K562 (cell line): Measurements from ENCODE around the gene PMEPA1.

ENCODE experiments used
- BRD4 ChIP-seq: fragments of 200-600 bp; sonication (generic); IDR thresholded peaks from 2 replicates; pipeline ENCODE4 v1.6.1; 2017; ENCODE audit warnings: inconsistent platforms
- CTCF ChIP-seq, 3 experiments: IDR thresholded peaks in 2 of 3; conservative IDR thresholded peaks in 1 of 3; 2 replicates each; pipeline ENCODE4 v1.5.1; 2011 to 2012; ENCODE audit warnings: low read length in 3 of 3, mild to moderate bottlenecking in 3 of 3, control low read depth in 2 of 3, improper control_type of control experiment in 1 of 3, inconsistent platforms in 1 of 3, low read depth in 1 of 3, mixed read lengths in 1 of 3, moderate library complexity in 1 of 3; ENCODE audit not compliant: insufficient read depth in 2 of 3
- FOXA1 ChIP-seq: fragments of 450-650 bp; IDR thresholded peaks from 2 replicates; pipeline ENCODE4 v1.6.1; 2016; ENCODE audit warnings: mild to moderate bottlenecking, borderline replicate concordance
- HNRNPUL1 ChIP-seq: fragments of 200-400 bp; formaldehyde crosslinking; IDR thresholded peaks from 2 replicates; pipeline ENCODE4 v1.6.1; 2017; ENCODE audit warnings: low read length
- MAX ChIP-seq: sonication (generic); formaldehyde crosslinking; IDR thresholded peaks from 2 replicates; pipeline ENCODE4 v1.9.0; 2022; ENCODE audit warnings: mild to moderate bottlenecking, missing genetic modification reagents
- MAZ ChIP-seq, 2 experiments: fragments of 450-650 bp in 1 of 2; sonication (generic) in 1 of 2; formaldehyde crosslinking; IDR thresholded peaks in 1 of 2; conservative IDR thresholded peaks in 1 of 2; 2 replicates each; pipeline versions ENCODE4 v1.4.0 to v1.5.0; 2020; ENCODE audit warnings: mild to moderate bottlenecking in 1 of 2, missing genetic modification reagents in 1 of 2
- MXI1 ChIP-seq: IDR thresholded peaks from 2 replicates; pipeline ENCODE4 v1.6.1; 2011; ENCODE audit warnings: low read depth, mild to moderate bottlenecking, improper control_type of control experiment, low read length
- PHTF2 ChIP-seq: fragments of 250-450 bp; sonication (Bioruptor Pico); IDR thresholded peaks from 2 replicates; pipeline ENCODE4 v1.5.0; 2021; ENCODE audit warnings: mild to moderate bottlenecking
- PKNOX1 ChIP-seq: fragments of 450-650 bp; IDR thresholded peaks from 2 replicates; pipeline ENCODE4 v1.6.1; 2016
- POLR2A ChIP-seq: fragments of 450-650 bp; conservative IDR thresholded peaks from 2 replicates; pipeline ENCODE4 v1.6.1; 2016
- TAF1 ChIP-seq: IDR thresholded peaks from 2 replicates; pipeline ENCODE4 v1.6.1; 2011; ENCODE audit warnings: mild to moderate bottlenecking, low read length, moderate library complexity; ENCODE audit not compliant: insufficient read depth, control insufficient read depth, severe bottlenecking; ENCODE audit errors: extremely low read depth
- XRCC5 ChIP-seq: fragments of 200-400 bp; formaldehyde crosslinking; IDR thresholded peaks from 2 replicates; pipeline ENCODE4 v1.6.1; 2017; ENCODE audit warnings: low read depth, mild to moderate bottlenecking, low read length
- ZNF133 ChIP-seq: fragments of 250-450 bp; sonication (Bioruptor Pico); IDR thresholded peaks from 2 replicates; pipeline ENCODE4 v1.4.0; 2020; ENCODE audit warnings: mild to moderate bottlenecking
- ZNF644 ChIP-seq: fragments of 200-800 bp; sonication (Bioruptor generic); IDR thresholded peaks from 2 replicates; pipeline ENCODE4 v1.6.1; 2016; ENCODE audit warnings: low read depth, missing genetic modification characterization, missing compliant biosample characterization

GRCh38 chr20:57655809-57656155 is 54.0 kb downstream of the PMEPA1 start:
- no peak for TF ChIP-seq BRD4
- no peak for TF ChIP-seq ZNF133 (CRISPR knock-in tag)
- no peak for TF ChIP-seq POLR2A
- no peak for TF ChIP-seq PKNOX1
- TF ChIP-seq HNRNPUL1 = no peak
- TF ChIP-seq TAF1 = no peak
- no peak for TF ChIP-seq MAX (CRISPR knock-in tag)
- TF ChIP-seq MAZ (CRISPR knock-in tag; conservative IDR thresholded peaks at IDR 0.05 in 1 of 2, IDR thresholded peaks at IDR 0.05 in 1 of 2) = no peak
- no peak for TF ChIP-seq XRCC5
- TF ChIP-seq CTCF (IDR thresholded peaks at IDR 0.05 in 2 of 3, conservative IDR thresholded peaks at IDR 0.05 in 1 of 3; ENCODE audit: insufficient read depth in 2 of 3, low read depth in 1 of 3, low read length in 3 of 3) = no peak
- no peak for TF ChIP-seq ZNF644
- no peak for TF ChIP-seq MXI1
- TF ChIP-seq PHTF2 = no peak
- no peak for TF ChIP-seq FOXA1
